GM20431 (cell line): ENCODE results near the gene OR2M4.
"Not testable (repeated sequence)": the region's sequence is repeated elsewhere in the genome, so short reads cannot be mapped to it uniquely, and the experiment has no call there.

ENCODE experiments used
- in situ Hi-C: fragments of 300-500 bp; cut with MseI, MboI; formaldehyde crosslinking; loops from one replicate; pipeline ENCODE4 v1.15.0; 2020; ENCODE audit warnings: low sequenced_read_pairs; ENCODE audit not compliant: unreplicated experiment

The OR2M4 gene, protein sequence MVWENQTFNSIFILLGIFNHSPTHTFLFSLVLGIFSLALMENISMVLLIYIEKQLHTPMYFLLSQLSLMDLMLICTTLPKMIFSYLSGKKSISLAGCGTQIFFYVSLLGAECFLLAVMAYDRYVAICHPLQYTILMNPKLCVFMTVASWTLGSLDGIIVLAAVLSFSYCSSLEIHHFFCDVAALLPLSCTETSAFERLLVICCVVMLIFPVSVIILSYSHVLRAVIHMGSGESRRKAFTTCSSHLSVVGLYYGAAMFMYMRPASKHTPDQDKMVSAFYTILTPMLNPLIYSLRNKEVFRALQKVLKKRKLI

DNA sequence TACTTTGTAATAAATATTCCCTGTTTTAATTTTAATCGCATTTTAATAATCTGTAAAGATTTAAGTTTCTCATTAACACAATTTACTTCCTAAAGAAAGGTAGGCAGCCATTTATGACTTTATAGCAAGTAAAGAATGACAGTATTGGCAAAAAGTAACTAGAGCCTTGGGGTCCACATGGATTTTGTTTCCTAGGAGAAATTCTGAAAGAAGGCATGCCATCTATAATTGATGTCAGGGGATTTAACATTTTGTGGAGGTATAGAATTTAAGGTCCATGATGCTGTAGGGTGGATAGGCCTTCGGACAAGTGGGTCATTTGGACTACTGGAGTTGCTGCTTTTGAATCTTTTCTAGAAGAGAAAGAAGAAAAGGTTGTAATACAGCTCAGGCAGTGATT is at the start of gene OR2M4:
OR2M4 (plus strand) TSS at position 301 of the 400 bp plus-strand sequence. CDS start 7,512 bp downstream, outside the sequence.
- in situ Hi-C loops: no loop called here

DNA sequence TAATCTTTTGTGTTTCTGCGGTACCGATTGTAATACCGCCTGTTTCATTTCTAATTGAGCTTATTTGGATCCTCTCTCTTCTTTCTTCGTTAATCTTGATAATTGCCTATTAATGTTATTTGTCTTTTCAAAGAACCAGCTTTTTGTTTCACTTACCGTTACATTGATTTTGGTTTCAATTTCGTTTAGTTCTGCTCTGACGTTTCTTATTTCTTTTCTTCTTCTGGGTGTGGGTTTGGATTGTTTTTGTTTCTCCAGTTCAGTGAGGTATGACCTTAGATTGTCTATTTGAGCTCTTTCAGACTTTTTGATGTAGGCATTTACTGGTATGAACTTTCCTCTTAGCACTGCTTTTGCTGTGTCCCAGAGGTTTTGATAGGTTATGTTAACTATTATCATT is 47.2 kb upstream of the OR2M4 start:
- in situ Hi-C loops: no loop called here

DNA sequence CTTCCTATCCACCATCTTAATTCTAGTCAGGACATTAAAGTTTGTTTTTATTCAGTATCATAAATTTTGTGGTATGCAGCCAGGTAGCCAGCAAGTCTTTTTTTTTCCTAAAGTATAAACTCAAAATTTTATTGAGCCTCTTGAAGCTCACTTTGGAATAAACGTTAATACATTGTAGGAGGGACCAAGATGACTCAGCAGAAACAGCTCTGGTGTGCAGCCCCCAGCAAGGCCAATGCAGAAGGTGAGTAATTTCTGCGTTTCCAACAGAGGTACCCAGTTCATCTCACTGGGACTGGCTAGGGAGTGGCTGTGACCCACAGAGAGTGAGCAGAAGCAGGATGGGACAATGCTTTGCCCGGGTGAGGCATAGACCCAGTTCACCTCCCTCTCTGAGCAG is 43.9 kb upstream of the OR2M4 start:
- in situ Hi-C loops: no loop called here

DNA sequence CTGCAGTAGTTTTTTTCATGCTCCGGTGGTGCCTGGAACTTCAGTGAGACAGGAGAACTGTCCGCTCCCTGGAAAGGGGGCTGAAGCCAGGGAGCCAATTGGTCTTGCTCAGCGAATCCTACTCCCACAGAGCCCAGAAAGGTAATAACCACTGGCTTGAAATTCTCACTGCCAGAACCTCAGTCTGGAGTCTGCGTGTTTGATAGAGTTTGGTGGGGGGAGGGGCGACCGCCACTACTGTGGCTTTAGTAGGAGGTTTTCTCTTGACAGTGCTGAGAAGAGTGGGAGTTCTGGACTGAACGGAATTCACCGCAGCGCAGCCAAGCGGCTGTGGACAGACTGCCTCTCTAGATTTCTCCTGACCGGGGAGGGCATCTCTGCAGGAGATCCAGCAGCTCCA is 42.2 kb upstream of the OR2M4 start:
- in situ Hi-C loops: no loop called here

DNA sequence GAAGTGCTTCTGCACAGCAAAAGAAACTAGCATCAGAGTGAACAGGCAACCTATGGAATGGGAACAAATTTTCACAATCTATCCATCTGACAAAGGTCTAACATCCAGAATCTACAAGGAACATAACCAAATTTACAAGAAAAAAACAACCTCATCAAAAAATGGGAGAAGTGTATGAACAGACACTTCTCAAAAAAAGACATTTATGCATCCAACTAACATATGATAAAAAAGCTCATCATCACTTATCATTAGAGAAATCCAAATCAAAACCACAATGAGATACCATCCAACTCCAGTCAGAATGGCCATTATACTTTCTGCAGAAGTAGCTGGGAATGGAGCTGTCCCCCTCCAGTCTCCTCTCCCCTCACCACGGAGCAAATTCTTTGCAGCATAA is 37.1 kb upstream of the OR2M4 start:
- in situ Hi-C loops: no loop called here

DNA sequence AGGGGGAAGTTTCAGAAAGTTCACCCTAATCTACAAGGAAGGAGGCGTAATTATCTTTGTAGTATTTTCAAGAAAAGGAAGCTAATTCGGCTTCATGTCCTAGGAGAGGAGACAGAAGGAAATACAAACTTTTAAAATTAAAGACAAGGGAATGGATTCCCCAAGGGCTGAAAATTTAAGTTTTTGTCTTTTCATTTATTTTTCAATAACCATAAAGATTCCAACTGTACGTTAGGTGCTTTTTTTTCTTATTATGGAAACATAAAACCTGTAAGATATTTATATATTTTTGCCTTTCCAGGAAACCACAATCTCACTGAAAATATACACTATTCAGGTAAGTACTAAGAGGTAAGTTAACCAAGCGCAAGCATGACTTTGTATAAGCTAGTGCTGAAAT is 34.3 kb upstream of the OR2M4 start, which contains the start of gene OR2M3:
OR2M3 (plus strand) TSS at position 301 of the 400 bp plus-strand sequence. CDS start 5,803 bp downstream, outside the sequence.
- in situ Hi-C loops: no loop called here

DNA sequence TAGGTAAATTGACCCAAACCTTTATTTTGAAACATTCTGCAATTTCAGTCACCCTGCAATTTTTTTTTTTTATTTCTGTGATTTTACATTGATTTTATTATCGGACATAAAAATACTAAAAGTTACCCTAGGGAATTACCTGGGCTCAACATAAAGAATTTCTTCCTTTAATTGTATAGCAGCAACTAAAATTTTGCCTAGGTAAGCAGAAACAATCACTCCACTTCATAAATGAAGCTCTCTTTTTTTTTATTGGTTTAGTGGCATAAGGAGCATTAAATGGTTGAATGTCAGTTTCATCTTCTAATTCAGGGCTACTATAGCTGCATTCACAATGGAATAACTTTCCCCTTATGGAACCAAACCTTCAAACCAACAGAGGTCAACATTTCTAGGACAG is 15.3 kb upstream of the OR2M4 start:
- in situ Hi-C loops: no loop called here

DNA sequence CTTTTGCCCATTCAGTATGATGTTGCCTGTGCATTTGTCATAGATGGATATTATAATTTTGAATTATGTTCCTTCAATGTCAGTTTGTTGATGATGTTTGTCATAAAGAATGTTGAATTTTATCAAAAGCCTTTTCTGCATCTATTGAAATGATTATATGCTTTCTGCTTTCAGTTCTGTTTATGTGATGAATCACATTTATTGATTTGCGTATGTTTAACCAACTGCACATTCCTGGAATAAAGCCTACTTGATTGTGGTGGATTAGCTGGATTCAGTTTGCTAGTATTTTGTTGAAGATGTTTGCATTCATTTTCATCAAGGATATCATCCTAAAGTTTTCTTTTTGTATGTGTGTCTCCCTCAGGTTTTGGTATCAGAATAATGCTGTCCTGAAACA is 5.7 kb upstream of the OR2M4 start:
- in situ Hi-C loops: no loop called here

DNA sequence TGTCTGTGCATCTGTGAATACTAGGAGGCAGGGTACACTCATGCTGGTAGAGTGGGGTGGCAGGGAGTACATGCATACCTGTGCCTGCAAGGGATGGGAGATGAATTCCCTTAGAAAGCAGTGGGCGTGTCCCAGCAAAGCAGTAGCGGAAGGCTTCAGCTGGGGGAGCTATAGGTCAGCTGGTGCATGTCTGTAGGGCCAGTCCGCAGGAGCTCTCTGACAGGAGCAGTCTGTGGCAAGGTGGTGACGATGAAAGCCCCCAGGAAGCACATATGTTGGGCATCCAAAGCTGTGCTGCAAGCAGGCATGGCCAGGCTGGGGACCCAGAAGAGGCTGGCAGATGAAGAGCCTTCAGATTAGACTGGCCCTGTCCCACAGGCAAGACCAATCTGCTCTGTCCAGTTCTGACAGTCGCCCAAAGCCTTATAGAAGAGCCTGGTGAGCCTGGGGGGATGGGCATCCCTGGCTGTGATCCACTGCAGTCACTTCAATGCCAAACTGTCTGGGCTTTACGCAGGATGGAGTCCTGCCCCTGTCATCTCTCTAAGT is 1.8 kb upstream of the OR2M4 start:
- in situ Hi-C loops: no loop called here

DNA sequence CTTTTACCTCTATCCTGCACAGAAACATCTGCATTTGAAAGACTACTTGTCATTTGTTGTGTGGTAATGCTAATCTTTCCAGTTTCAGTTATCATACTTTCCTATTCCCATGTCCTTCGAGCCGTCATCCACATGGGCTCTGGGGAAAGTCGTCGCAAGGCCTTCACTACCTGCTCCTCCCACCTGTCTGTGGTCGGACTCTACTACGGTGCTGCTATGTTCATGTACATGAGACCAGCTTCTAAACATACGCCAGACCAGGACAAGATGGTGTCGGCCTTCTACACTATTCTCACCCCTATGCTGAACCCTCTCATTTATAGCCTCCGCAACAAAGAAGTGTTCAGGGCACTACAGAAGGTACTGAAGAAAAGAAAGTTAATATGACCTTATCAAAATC is 8.3 kb downstream of the OR2M4 start:
- in situ Hi-C loops: no loop called here

DNA sequence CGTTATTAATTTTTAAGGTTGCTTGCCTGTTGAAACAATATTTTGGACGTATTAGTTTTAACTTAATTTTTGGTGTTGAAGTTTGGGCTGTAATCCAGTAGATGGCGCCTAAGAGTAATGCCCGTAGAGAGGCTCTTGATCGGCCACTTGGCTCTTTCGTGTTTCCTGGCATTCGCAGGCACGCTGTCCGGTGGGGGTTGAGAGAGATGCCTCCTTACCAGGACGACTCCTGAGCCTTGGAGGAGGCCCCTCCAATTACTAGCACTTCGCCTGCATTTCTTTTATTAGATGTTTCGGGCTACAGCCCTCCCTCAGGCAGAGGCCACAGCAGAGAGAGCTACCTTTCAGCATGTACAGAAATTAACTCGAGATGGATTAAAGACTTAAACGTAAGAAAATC is 12.0 kb downstream of the OR2M4 start:
- in situ Hi-C loops: no loop called here

DNA sequence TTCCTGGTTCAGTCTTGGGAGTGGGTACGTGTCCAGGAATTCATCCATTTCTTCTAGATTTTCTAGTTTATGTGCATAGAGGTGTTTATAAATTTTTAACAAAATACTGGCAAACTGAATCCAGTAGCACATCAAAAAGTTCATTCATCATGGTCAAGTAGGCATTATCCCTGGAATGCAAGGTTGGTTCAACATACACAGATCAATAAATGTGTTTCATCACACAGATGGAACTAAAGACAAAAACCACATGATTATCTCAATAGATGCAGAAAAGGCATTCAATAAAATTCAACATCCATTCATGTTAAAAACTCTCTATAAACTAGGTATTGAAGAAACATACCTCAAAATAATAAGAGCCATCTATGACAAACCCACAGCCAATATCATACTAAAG is 28.1 kb downstream of the OR2M4 start:
- in situ Hi-C loops: not testable (repeated sequence)

DNA sequence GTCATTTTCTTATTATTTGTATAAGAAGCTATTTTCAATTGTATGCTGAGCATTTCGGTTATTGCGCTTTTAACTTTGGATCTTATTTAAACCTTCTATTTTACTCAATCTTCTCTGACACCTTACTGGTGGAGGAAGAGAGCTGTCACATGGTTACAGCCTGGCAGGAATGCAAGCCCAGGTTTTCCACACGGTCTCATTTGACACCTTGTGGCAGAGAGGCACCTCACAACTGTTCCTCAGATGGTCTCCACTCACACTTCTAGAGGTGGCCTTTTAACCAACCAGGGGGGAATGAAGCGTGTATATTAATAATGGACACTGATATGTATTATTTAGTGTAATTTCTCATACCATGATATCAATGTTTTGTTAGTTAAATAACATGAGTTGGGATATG is 37.0 kb downstream of the OR2M4 start:
- in situ Hi-C loops: no loop called here

DNA sequence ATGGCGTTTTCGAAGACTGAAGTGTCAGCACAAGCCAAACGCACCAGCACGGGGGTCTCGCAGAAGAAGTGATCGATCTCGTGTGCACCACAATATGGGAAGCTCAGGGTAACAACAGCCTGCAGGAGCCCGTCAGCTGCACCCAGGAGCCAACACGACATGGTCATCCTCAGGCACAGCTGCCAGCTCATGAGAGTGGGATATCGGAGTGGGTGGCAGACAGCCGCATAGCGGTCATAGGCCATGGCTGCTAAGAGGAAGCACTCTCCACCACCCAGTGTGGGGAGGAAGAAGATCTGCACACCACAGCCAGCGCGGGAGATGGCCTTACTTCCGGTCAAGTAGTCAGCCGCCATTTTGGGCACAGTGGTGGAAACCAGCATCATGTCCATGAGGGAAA is 42.0 kb downstream of the OR2M4 start:
- in situ Hi-C loops: not testable (repeated sequence)

DNA sequence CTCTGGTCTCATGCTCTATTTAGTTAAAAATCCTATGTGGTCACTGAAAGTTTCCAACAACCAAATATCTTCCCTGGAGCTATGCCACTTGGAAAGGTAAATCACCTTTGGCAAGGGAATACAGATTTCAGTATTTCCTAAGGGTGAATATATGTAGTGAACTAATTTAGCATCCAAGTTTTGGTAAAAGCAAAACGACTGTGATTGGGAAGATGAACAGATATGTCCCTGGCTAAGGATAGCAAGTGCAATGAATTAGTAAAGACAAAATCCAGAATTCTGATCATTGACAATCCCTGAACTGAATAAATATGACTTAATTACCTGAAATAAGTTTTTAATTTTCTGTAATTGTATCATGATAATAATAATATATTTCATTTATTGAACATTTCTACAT is 46.7 kb downstream of the OR2M4 start, which contains the start of gene OR2T33:
OR2T33 (minus strand) TSS at position 101 of the 400 bp plus-strand sequence. CDS start 4,162 bp downstream, outside the sequence.
- in situ Hi-C loops: no loop called here

DNA sequence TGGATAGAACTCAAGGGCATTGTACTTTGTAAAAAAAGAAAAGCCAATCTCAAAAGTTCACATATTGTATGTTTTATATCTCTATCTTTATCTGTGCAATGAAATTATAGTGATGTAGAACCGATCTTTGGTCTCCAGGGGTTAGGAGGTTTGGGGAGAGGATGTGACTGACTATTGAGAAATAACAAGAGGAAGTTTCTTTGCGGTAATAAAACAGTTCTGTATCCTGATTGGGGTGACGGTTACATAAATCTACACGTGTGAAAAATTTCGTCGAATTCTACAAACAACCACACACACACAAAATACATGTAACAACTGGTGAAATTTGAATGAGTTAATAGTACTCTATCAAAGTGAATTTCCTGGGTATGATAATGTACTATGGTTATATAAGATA is 57.2 kb downstream of the OR2M4 start:
- in situ Hi-C loops: no loop called here
